ENCODE measurements around the gene FPR1. TPM values are rescaled to one million over a fixed set of nuclear protein-coding genes. Genes with fewer than 3 reads are reported as not detected.

Gene FPR1
- polyA plus RNA-seq, 1 donor = 0.66 TPM

DNA sequence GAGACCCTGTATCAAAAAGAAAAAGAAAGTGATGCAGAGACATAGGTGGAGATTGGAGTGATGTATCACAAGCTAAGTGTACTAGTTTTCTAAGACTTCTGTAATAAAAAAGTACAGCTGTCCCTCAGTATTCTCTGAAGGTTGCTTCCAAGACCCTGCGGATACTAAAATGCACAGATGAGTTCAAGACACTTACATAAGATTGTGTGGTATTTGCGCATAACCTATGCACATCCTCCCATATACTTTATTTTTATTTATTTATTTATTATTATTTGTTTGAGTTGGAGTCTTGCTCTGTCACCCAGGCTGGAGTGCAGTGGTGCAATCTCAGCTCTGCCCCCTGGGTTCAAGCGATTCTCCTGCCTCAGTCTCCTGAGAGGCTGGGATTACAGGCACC is 14.3 kb downstream of the FPR1 start:
- H3K36me3 ChIP-seq (ENCODE audit: control insufficient read depth, insufficient read depth, low read length) = no peaks in the 10 kb centered on the region
- H3K9me3 ChIP-seq (ENCODE audit: control insufficient read depth, low read depth, low read length) = no peaks in the 10 kb centered on the region
- H3K4me1 ChIP-seq (ENCODE audit: control insufficient read depth, insufficient read depth, low read length) = no peaks in the 10 kb centered on the region
- no peak overlapping the region for H3K4me3 ChIP-seq (ENCODE audit: low read length)
- no peak for DNase-seq
- H3K27ac ChIP-seq (ENCODE audit: low read length) = no peak overlapping the region
- WGBS (ENCODE audit: insufficient coverage, low lambda C conversion rate) = 100% methylated on average over 1 of the region's 3 CpGs
- H3K27me3 ChIP-seq (ENCODE audit: control insufficient read depth, insufficient read depth, low read length) = no peaks in the 10 kb centered on the region

DNA sequence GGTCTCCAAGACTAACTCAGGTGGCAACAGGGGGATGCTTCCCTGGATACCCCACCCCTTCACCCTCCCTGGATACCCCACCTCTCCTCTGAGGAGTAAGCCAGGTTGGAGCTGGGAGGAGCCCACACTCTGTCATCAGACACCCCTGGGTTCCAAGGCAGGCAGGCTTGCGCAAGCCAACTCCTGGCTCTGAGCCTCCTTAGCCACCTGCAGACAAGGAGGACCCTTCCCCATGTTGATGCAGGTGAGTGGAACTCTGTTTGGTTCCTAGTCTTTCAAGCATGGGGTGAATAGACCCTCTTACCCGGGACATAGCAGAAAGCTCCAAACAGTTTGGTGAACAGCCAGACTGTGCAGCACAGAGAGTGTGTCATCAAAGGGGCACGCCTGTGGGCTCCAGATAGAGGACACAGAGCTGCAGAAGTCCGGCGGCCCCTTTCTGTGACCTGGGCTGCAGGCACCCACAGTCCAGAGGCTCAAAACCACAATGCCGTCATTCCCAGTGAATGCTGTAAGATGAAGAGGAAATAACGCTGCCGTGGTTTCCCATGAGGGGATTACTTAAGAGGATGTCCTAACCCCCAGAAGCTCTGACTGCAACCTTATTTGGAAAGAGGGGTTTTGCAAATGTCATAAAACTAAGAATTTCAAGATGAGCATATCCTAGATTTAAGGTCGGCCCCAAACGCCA is 15.8 kb downstream of the FPR1 start:
- Histone ChIP-seq H3K4me1 (ENCODE audit: control insufficient read depth, insufficient read depth, low read length) (no peaks in the 10 kb centered on the region), H3K27ac (ENCODE audit: low read length) (no peak overlapping the region), H3K9me3 (ENCODE audit: control insufficient read depth, low read depth, low read length) (no peaks in the 10 kb centered on the region), H3K4me3 (ENCODE audit: low read length) (no peak overlapping the region), H3K27me3 (ENCODE audit: control insufficient read depth, insufficient read depth, low read length) (no peaks in the 10 kb centered on the region), H3K36me3 (ENCODE audit: control insufficient read depth, insufficient read depth, low read length) (no peaks in the 10 kb centered on the region)
- DNase-seq = no peak
- 81% methylated on average over 2 of the region's 10 CpGs for WGBS (ENCODE audit: insufficient coverage, low lambda C conversion rate)

DNA sequence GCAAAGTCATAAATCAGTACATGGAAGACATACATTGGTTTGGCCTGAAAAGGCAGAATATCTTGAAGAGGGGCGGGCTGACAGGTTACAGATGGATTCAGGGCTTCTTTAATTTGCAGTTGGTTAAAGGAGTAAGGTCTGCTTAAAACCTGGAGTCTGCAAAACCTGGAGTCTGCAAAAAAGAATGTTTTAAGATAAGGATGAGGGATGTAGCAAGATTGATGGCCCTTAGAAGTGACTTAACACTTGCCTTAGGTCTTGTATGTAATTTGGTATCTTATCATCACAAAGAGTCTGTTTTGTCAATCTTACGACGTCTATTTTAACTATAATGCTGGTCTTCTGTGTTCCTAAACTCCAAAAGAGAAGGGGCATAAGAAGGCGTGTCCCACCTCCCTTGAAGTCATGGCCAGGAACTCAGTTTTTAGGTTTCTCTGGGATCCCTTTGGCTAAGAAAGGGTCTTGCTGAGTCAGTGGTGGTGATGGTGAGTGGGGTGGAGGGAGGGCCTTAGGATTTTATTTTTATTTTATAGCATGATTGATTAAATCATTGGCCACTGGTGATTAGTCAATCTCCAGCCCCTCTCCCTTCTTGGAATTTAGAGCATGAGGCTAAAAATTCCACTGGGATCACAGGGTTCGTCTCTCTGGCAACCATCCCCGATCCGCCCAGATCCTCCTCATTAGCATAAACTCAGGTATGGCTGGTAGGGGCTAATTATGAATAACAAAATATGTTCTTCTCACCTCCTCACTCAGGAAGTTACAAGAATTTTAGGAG is 17.7 kb downstream of the FPR1 start:
- 0% methylated on average over 1 of the region's 7 CpGs for WGBS (ENCODE audit: insufficient coverage, low lambda C conversion rate)
- Histone ChIP-seq H3K4me3 (ENCODE audit: low read length) (no peak overlapping the region), H3K27ac (ENCODE audit: low read length) (no peak overlapping the region), H3K27me3 (ENCODE audit: control insufficient read depth, insufficient read depth, low read length) (no peaks in the 10 kb centered on the region), H3K36me3 (ENCODE audit: control insufficient read depth, insufficient read depth, low read length) (no peaks in the 10 kb centered on the region), H3K4me1 (ENCODE audit: control insufficient read depth, insufficient read depth, low read length) (no peaks in the 10 kb centered on the region), H3K9me3 (ENCODE audit: control insufficient read depth, low read depth, low read length) (peaks cover 4% of the 10 kb centered on the region)
- DNase-seq = no peak

DNA sequence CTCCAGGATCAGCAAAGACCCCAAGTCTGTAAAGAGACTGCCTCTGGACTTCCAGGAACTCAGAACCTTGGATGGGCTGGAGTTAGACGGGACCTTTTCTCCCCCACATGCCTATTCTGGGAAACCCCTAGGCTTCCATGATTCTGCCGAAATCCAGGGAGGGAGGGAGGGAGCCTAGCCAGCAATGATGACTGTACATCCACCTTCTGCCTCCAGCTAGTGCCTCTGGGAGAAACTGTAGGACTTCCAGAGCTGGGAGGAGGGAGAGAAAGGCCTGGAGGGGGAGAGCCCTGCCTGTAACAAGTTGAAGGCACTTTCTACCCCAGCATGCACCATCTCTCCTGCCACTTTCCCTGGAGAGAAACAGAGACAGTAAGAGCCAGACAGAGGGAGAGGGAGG is 21.9 kb downstream of the FPR1 start:
- H3K36me3 ChIP-seq (ENCODE audit: control insufficient read depth, insufficient read depth, low read length) = no peaks in the 10 kb centered on the region
- no CpG with 5 or more reads among the region's 2 CpGs for WGBS (ENCODE audit: insufficient coverage, low lambda C conversion rate)
- no peaks in the 10 kb centered on the region for H3K4me1 ChIP-seq (ENCODE audit: control insufficient read depth, insufficient read depth, low read length)
- no peak overlapping the region for H3K27ac ChIP-seq (ENCODE audit: low read length)
- peaks cover 16% of the 10 kb centered on the region for H3K27me3 ChIP-seq (ENCODE audit: control insufficient read depth, insufficient read depth, low read length)
- no peak for DNase-seq
- no peak overlapping the region for H3K4me3 ChIP-seq (ENCODE audit: low read length)
- H3K9me3 ChIP-seq (ENCODE audit: control insufficient read depth, low read depth, low read length) = peaks cover 4% of the 10 kb centered on the region

DNA sequence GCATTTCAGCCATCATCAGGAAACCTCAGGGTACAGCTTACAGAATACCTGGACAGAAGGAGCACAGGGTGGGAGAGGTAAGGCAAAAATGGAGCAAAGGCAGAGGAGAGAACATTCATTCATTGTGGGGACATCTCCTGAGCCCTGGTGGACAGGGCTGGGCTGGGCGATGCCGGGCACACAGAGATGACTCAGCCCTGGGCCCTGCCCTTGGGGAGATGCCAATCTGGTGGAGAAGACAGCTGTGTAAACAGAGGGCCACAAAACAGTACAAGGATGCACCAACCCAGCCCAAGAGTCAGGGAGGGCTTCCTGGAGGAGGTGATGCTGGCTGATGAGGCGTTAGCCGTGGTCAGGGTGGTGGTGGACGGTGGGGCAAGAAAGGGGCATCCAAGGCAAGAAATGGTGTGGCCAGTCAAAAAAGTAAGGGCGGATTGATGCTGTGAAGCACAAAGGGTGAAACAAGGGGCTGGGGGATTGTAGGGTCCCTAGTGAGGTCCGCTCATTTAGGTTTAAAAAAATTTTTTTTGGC is 24.3 kb downstream of the FPR1 start:
- no peaks in the 10 kb centered on the region for H3K4me1 ChIP-seq (ENCODE audit: control insufficient read depth, insufficient read depth, low read length)
- H3K27ac ChIP-seq (ENCODE audit: low read length) = no peak overlapping the region
- DNase-seq = no peak
- H3K27me3 ChIP-seq (ENCODE audit: control insufficient read depth, insufficient read depth, low read length) = peaks cover 36% of the 10 kb centered on the region
- H3K36me3 ChIP-seq (ENCODE audit: control insufficient read depth, insufficient read depth, low read length) = no peaks in the 10 kb centered on the region
- peaks cover 4% of the 10 kb centered on the region for H3K9me3 ChIP-seq (ENCODE audit: control insufficient read depth, low read depth, low read length)
- no peak overlapping the region for H3K4me3 ChIP-seq (ENCODE audit: low read length)
- WGBS (ENCODE audit: insufficient coverage, low lambda C conversion rate) = 60% methylated on average over 1 of the region's 7 CpGs

DNA sequence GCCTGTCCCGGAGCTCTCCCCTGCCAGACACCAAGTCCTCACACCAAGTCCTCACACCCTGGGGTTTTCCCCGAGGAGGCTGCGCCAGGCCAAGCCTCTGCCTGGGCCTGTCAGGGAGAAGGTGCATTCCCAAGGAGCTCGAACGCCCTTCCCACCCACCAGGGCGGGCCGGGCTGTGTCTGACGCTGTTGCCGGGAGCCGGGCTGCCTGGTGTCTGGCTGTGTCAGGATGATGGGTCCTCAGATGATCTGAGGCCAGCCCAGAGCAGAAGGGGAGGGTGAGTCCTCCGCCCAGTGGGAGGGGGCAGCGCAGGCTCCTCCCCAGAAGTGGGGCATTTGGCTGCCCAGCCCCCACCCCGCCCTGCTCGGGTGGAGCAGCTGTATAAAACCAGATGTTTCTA is 25.6 kb downstream of the FPR1 start:
- WGBS (ENCODE audit: insufficient coverage, low lambda C conversion rate) = no CpG with 5 or more reads among the region's 14 CpGs
- Histone ChIP-seq H3K9me3 (ENCODE audit: control insufficient read depth, low read depth, low read length) (peaks cover 4% of the 10 kb centered on the region), H3K4me1 (ENCODE audit: control insufficient read depth, insufficient read depth, low read length) (no peaks in the 10 kb centered on the region), H3K36me3 (ENCODE audit: control insufficient read depth, insufficient read depth, low read length) (no peaks in the 10 kb centered on the region), H3K27me3 (ENCODE audit: control insufficient read depth, insufficient read depth, low read length) (peaks cover 44% of the 10 kb centered on the region), H3K27ac (ENCODE audit: low read length) (no peak overlapping the region), H3K4me3 (ENCODE audit: low read length) (no peak overlapping the region)
- peak; percentile 9 to 36 for DNase-seq

DNA sequence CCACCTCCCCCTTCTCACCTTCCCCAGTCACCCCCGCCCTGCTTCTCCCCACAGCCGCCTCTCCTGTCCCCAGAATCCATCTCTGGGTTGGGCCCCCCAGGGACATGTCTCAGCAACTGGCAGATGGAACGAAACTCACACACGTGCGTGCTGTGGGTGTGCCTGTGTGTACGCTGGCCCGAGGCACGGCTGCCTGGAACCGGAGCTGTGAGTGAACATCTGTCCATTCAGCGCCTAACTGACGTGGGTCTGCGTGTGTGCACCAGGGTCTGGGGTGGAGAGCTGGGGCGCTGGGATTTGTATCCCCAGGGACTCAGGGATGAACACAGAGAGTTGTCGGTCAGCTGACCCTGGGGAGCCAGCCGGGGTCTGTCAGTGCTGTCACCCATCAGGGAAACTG is 27.1 kb downstream of the FPR1 start:
- Histone ChIP-seq H3K36me3 (ENCODE audit: control insufficient read depth, insufficient read depth, low read length) (no peaks in the 10 kb centered on the region), H3K4me3 (ENCODE audit: low read length) (no peak overlapping the region), H3K4me1 (ENCODE audit: control insufficient read depth, insufficient read depth, low read length) (no peaks in the 10 kb centered on the region), H3K27ac (ENCODE audit: low read length) (no peak overlapping the region), H3K27me3 (ENCODE audit: control insufficient read depth, insufficient read depth, low read length) (peaks cover 59% of the 10 kb centered on the region), H3K9me3 (ENCODE audit: control insufficient read depth, low read depth, low read length) (no peaks in the 10 kb centered on the region)
- no peak for DNase-seq
- WGBS (ENCODE audit: insufficient coverage, low lambda C conversion rate) = no CpG with 5 or more reads among the region's 15 CpGs

DNA sequence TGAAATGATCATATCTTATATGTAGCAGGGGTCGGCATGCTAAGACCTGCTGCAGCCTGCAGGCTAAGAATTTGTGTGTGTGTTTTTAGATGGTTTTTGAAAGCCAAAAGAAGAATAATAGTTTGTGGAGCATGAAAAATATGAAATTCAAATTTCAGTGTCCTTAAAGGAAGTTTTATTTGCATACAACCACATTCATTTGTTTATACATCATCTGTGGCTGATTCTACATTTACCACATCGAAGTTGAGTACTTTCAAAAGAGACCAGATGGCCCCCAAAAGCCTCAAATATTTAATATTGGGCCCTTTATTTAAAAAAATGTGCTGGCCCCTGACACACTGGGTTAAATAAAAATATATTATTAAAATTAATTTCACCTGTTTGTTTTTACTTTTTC is 29.2 kb downstream of the FPR1 start:
- no CpG with 5 or more reads among the region's 2 CpGs for WGBS (ENCODE audit: insufficient coverage, low lambda C conversion rate)
- Histone ChIP-seq H3K9me3 (ENCODE audit: control insufficient read depth, low read depth, low read length) (no peaks in the 10 kb centered on the region), H3K27me3 (ENCODE audit: control insufficient read depth, insufficient read depth, low read length) (peaks cover 77% of the 10 kb centered on the region), H3K27ac (ENCODE audit: low read length) (no peak overlapping the region), H3K36me3 (ENCODE audit: control insufficient read depth, insufficient read depth, low read length) (no peaks in the 10 kb centered on the region), H3K4me1 (ENCODE audit: control insufficient read depth, insufficient read depth, low read length) (no peaks in the 10 kb centered on the region), H3K4me3 (ENCODE audit: low read length) (no peak overlapping the region)
- no peak for DNase-seq

DNA sequence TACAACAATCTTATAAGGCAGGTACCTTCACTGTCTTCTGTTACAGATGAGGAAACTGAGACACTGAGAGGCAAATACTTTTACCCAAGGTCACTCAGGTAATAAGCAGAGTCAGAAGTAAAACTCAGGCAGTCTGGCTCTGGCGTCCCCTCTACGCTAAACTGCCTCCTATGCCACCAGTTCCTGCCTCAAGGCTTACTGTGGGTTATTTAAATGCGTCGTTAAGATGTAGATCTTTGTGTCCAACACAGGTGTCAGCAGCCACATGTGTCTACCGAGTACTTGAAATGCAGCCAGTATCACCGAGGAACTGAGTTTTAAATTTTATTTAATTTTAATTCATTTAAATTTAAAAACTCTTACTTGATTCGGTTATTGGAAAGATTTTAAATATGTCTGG is 29.8 kb downstream of the FPR1 start:
- 100% methylated on average over 1 of the region's 7 CpGs for WGBS (ENCODE audit: insufficient coverage, low lambda C conversion rate)
- Histone ChIP-seq H3K27me3 (ENCODE audit: control insufficient read depth, insufficient read depth, low read length) (peaks cover 76% of the 10 kb centered on the region), H3K9me3 (ENCODE audit: control insufficient read depth, low read depth, low read length) (no peaks in the 10 kb centered on the region)

DNA sequence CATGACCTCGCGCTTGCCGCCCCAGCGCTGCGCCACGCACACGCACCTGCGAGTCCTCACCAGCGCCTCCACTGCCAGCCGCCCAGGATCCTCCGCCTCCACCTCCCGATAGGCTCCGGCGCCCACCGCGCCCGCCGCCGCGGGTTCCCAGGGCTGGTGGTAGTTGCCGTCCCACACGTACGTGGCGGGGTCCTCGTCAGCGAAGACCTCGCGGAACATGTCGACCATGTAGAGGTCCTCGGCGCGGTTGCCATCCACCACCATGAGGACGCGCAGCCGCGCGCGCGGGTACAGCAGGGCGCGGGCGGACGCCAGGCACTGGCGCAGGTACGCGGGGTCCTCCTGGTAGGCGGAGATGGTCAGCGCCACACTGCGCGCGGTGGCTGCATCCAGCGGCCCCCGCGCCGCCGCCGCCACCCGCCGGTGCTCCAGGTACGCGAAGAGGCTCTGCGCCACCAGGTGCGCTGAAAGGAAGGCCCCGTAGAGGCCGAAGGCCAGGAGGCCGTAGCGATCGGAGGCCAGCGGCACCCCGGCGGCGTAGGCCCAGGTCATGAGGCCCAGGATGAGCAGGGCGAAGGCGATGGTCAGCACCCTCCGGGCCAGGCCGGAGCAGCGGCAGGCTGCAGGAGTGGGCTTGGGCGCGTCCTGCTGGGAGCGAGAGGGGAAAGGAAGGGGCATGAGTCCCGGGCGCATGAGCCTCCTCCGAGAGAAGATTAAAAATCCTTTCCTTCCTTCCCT is 32.3 kb downstream of the FPR1 start:
- no peak overlapping the region for H3K4me3 ChIP-seq (ENCODE audit: low read length)

More for the DNA sequence above, 29.8 kb downstream of the FPR1 start:
- Histone ChIP-seq H3K4me1 (ENCODE audit: control insufficient read depth, insufficient read depth, low read length) (no peaks in the 10 kb centered on the region), H3K4me3 (ENCODE audit: low read length) (no peak overlapping the region), H3K27ac (ENCODE audit: low read length) (no peak overlapping the region), H3K36me3 (ENCODE audit: control insufficient read depth, insufficient read depth, low read length) (no peaks in the 10 kb centered on the region)
- no peak for DNase-seq

More for the DNA sequence above, 32.3 kb downstream of the FPR1 start:
- WGBS (ENCODE audit: insufficient coverage, low lambda C conversion rate) = no CpG with 5 or more reads among the region's 83 CpGs
- DNase-seq = no peak
- Histone ChIP-seq H3K9me3 (ENCODE audit: control insufficient read depth, low read depth, low read length) (no peaks in the 10 kb centered on the region), H3K27me3 (ENCODE audit: control insufficient read depth, insufficient read depth, low read length) (peaks cover 61% of the 10 kb centered on the region), H3K4me1 (ENCODE audit: control insufficient read depth, insufficient read depth, low read length) (no peaks in the 10 kb centered on the region), H3K36me3 (ENCODE audit: control insufficient read depth, insufficient read depth, low read length) (no peaks in the 10 kb centered on the region), H3K27ac (ENCODE audit: low read length) (no peak overlapping the region)
